Measurements from ENCODE around the gene ATP6V0A4. TPM values are rescaled to one million over a fixed set of nuclear protein-coding genes. Genes with fewer than 3 reads are reported as not detected.

ATP6V0A4 gene
- total RNA-seq, 3 donors from 2014 or later (not counting 1 experiment from before 2014, with no cell fraction given) = not detected

DNA sequence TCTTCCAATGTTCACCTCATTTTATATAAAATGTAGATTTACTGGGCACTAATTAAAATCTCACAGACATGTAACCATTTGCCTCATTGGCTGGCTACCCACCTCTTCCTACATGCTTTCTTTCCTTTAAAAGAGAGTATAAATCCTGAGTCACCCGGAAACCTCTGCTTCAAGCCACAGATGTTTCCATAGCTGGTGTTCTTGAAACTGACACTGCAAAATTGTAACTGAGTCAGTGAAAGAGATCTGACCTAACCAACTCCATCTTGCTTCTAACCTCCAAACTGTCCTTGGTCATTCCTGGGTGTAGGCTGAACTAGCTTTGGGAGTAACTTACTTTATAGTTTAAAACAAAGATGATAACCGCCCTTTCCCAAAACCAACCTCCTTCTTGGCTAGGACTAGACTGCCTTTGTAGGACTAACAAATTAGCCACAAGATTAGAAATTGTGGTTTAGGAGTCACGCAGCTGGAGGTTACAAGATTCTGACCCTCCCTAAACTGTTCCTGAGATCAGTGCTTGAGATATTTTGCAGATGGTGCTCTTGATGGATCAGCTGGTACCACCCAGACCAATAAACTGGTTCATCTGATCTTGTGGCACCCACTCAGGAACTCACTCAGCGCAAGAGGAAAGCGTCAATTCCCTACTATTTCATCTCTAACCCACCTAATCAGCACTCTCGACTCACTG is 130.3 kb downstream of the ATP6V0A4 start:
- no peak overlapping the region for H3K27ac Mint-ChIP-seq
- H3K36me3 Mint-ChIP-seq = no peaks in the 10 kb centered on the region
- Histone ChIP-seq H3K4me3 (ENCODE audit: low read length) (no peak overlapping the region), H3K36me3 (ENCODE audit: control insufficient read depth, insufficient read depth, low read length) (no peaks in the 10 kb centered on the region), H3K4me1 (ENCODE audit: control insufficient read depth, insufficient read depth, low read length) (peaks cover 5% of the 10 kb centered on the region), H3K9me3 (ENCODE audit: control insufficient read depth, insufficient read depth, low read length) (no peaks in the 10 kb centered on the region), H3K27me3 (ENCODE audit: control insufficient read depth, insufficient read depth, low read length) (peaks cover 8% of the 10 kb centered on the region), H3K27ac (ENCODE audit: low read length) (no peak overlapping the region)
- DNase-seq (no peak), ATAC-seq (no peak)
- H3K27me3 Mint-ChIP-seq (ENCODE audit: low read depth in 2 of 2) = peaks cover 23 to 39% of the 10 kb centered on the region in 2 donors
- 54% methylated on average over 5 of the region's 6 CpGs for WGBS (ENCODE audit: insufficient coverage)
- peaks cover 0 to 24% of the 10 kb centered on the region in 2 donors for H3K4me1 Mint-ChIP-seq
- TF ChIP-seq, protein P1, sequence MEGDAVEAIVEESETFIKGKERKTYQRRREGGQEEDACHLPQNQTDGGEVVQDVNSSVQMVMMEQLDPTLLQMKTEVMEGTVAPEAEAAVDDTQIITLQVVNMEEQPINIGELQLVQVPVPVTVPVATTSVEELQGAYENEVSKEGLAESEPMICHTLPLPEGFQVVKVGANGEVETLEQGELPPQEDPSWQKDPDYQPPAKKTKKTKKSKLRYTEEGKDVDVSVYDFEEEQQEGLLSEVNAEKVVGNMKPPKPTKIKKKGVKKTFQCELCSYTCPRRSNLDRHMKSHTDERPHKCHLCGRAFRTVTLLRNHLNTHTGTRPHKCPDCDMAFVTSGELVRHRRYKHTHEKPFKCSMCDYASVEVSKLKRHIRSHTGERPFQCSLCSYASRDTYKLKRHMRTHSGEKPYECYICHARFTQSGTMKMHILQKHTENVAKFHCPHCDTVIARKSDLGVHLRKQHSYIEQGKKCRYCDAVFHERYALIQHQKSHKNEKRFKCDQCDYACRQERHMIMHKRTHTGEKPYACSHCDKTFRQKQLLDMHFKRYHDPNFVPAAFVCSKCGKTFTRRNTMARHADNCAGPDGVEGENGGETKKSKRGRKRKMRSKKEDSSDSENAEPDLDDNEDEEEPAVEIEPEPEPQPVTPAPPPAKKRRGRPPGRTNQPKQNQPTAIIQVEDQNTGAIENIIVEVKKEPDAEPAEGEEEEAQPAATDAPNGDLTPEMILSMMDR (IDR thresholded peaks at IDR 0.05) = no peak
- intact Hi-C loops (cut with micrococcal nuclease) = loop anchor here (10.0 kb wide), 1 partner anchor 63 kb away; no protein-coding TSS in a partner anchor
- no peaks in the 10 kb centered on the region for H3K9me3 Mint-ChIP-seq
- no peak overlapping the region for H3K4me3 Mint-ChIP-seq

DNA sequence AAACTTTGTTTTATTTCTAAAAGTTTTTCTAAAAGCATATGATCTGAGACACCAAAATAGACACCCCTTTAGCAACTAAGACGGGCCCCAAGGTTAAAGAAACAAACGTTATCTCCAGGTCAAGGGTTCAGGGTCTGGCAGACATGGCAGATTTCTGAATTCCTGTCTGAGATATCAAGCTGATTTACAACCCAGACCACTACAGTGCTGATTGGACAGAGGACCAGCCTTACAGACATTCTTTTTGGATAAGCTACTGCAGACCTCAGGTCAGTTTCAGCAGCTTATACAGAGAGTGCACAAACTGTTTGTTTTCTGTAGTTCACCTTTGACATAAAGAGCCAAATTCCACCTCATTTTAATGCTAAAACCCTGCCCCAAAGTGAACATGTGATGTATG is 131.6 kb downstream of the ATP6V0A4 start:
- no peaks in the 10 kb centered on the region for H3K9me3 Mint-ChIP-seq
- H3K4me1 ChIP-seq (ENCODE audit: control insufficient read depth, insufficient read depth, low read length) = peaks cover 5% of the 10 kb centered on the region
- H3K4me1 Mint-ChIP-seq = peaks cover 0 to 24% of the 10 kb centered on the region in 2 donors
- H3K27me3 Mint-ChIP-seq (ENCODE audit: low read depth in 2 of 2) = peaks cover 32 to 50% of the 10 kb centered on the region in 2 donors
- no peak overlapping the region for H3K4me3 ChIP-seq (ENCODE audit: low read length)
- H3K27ac ChIP-seq (ENCODE audit: low read length) = no peak overlapping the region
- DNase-seq (no peak), ATAC-seq (no peak)
- no peak overlapping the region for H3K4me3 Mint-ChIP-seq
- WGBS (ENCODE audit: insufficient coverage) = 62% methylated on average over 2 of the region's 2 CpGs
- H3K36me3 ChIP-seq (ENCODE audit: control insufficient read depth, insufficient read depth, low read length) = no peaks in the 10 kb centered on the region
- H3K9me3 ChIP-seq (ENCODE audit: control insufficient read depth, insufficient read depth, low read length) = no peaks in the 10 kb centered on the region
- H3K27me3 ChIP-seq (ENCODE audit: control insufficient read depth, insufficient read depth, low read length) = peaks cover 8% of the 10 kb centered on the region
- no peak overlapping the region for H3K27ac Mint-ChIP-seq
- TF ChIP-seq, protein P1 (IDR thresholded peaks at IDR 0.05) = no peak
- intact Hi-C loops (cut with micrococcal nuclease) = loop anchor here (10.0 kb wide), 1 partner anchor 62 kb away; no protein-coding TSS in a partner anchor
- no peaks in the 10 kb centered on the region for H3K36me3 Mint-ChIP-seq

DNA sequence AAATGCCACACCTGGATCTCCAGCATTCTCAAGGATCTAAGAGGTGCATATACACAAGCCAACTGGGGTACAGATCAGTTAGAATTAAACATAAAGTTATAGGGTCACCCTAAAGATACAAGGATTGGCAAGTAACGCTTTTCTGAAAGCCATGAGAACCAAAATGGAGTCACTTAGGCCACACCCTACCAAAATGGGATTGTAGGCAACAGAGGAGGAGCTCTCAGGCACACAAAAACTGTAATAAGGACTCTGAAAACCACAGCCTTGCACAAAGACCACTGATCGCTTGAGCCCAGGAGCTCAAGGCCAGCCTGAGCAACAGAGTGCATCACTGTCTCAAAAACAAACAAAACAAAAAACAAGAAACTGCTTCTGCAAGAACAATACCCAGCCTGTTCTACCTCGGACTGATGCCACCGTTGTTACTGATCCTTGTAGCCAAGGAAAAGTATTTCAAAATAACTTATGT is 132.3 kb downstream of the ATP6V0A4 start:
- Mint-ChIP-seq H3K9me3 (no peaks in the 10 kb centered on the region), H3K4me1 (peaks cover 0 to 20% of the 10 kb centered on the region in 2 donors), H3K4me3 (no peak overlapping the region), H3K36me3 (no peaks in the 10 kb centered on the region), H3K27ac (no peak overlapping the region), H3K27me3 (ENCODE audit: low read depth in 2 of 2) (peaks cover 36 to 51% of the 10 kb centered on the region in 2 donors)
- no peak for ATAC-seq
- WGBS (ENCODE audit: insufficient coverage) = 70% methylated on average over 4 of the region's 4 CpGs
- Histone ChIP-seq H3K4me1 (ENCODE audit: control insufficient read depth, insufficient read depth, low read length) (peaks cover 5% of the 10 kb centered on the region), H3K27ac (ENCODE audit: low read length) (no peak overlapping the region), H3K36me3 (ENCODE audit: control insufficient read depth, insufficient read depth, low read length) (no peaks in the 10 kb centered on the region), H3K27me3 (ENCODE audit: control insufficient read depth, insufficient read depth, low read length) (peaks cover 8% of the 10 kb centered on the region), H3K4me3 (ENCODE audit: low read length) (no peak overlapping the region), H3K9me3 (ENCODE audit: control insufficient read depth, insufficient read depth, low read length) (no peaks in the 10 kb centered on the region)
- TF ChIP-seq, protein P1 (IDR thresholded peaks at IDR 0.05) = no peak
- intact Hi-C loops (cut with micrococcal nuclease) = loop anchor here (10.0 kb wide), 1 partner anchor 61 kb away; no protein-coding TSS in a partner anchor
- DNase-seq = no peak
